ENCODE measurements around the gene SMIM23.

- TF ChIP-seq CTCF (IDR thresholded peaks at IDR 0.05; ENCODE audit: low read length) (no peak), EZH2 (IDR thresholded peaks at IDR 0.05; ENCODE audit: borderline replicate concordance, low read length) (no peak)
Measured at GRCh38 chr5:171823269-171823668, 37.7 kb downstream of the SMIM23 start.
